GM18907 (cell line): ENCODE results near the gene SLC1A7.

Source experiments
- ATAC-seq: cut with Tn5 transposase; IDR thresholded peaks from one replicate; pipeline ENCODE4 v1.9.1; 2021; ENCODE audit warnings: mild to moderate bottlenecking, moderate library complexity; ENCODE audit not compliant: unreplicated experiment

The SLC1A7 gene

GRCh38 chr1:53134961-53135734 is 7.3 kb downstream of the SLC1A7 start:
- no peak for ATAC-seq

GRCh38 chr1:53134042-53134485 is 8.4 kb downstream of the SLC1A7 start:
- no peak for ATAC-seq

GRCh38 chr1:53133261-53134041 is 9.0 kb downstream of the SLC1A7 start:
- no peak for ATAC-seq

- no peak for ATAC-seq
These were observed 10.3 kb downstream of the SLC1A7 start for GRCh38 chr1:53132176-53132575.

- no peak for ATAC-seq
These were observed 10.9 kb downstream of the SLC1A7 start for GRCh38 chr1:53131590-53131938.

- ATAC-seq = no peak
These were observed 11.4 kb downstream of the SLC1A7 start for GRCh38 chr1:53130878-53131589.

- ATAC-seq = no peak
These were observed 11.9 kb downstream of the SLC1A7 start for GRCh38 chr1:53130598-53130877.

- ATAC-seq = no peak
These were observed 12.4 kb downstream of the SLC1A7 start for GRCh38 chr1:53129891-53130597.

- no peak for ATAC-seq
These were observed 14.0 kb downstream of the SLC1A7 start for GRCh38 chr1:53128401-53128800.

- ATAC-seq = no peak
These were observed 14.9 kb downstream of the SLC1A7 start for GRCh38 chr1:53127546-53127945.

- ATAC-seq = no peak
These were observed 15.9 kb downstream of the SLC1A7 start for GRCh38 chr1:53126495-53126894.

GRCh38 chr1:53125623-53126360 is 16.6 kb downstream of the SLC1A7 start:
- ATAC-seq = no peak

- no peak for ATAC-seq
These were observed 17.3 kb downstream of the SLC1A7 start for GRCh38 chr1:53125122-53125521.

GRCh38 chr1:53123453-53124140 is 18.8 kb downstream of the SLC1A7 start:
- no peak for ATAC-seq

GRCh38 chr1:53122961-53123413 is 19.5 kb downstream of the SLC1A7 start:
- ATAC-seq = no peak

- no peak for ATAC-seq
These were observed 20.1 kb downstream of the SLC1A7 start for GRCh38 chr1:53122201-53122885.

- ATAC-seq = no peak
These were observed 20.9 kb downstream of the SLC1A7 start for GRCh38 chr1:53121319-53122172.

- no peak for ATAC-seq
These were observed 21.8 kb downstream of the SLC1A7 start for GRCh38 chr1:53120659-53121058.
